ENCODE results near the gene GEMIN7. TPM values are rescaled to one million over a fixed set of nuclear protein-coding genes. Genes with fewer than 3 reads are reported as not detected.

The GEMIN7 gene
- total RNA-seq, 1 donor from 2014 or later, result 33.6 TPM

GRCh38 chr19:45082170-45082569 is 3.1 kb downstream of the GEMIN7 start:
- DNase-seq (ENCODE audit: extremely low read depth, low read depth, low spot score), result no peak

- no peak for DNase-seq (ENCODE audit: extremely low read depth, low read depth, low spot score)
Measured at GRCh38 chr19:45086480-45086879, 7.4 kb downstream of the GEMIN7 start.

GRCh38 chr19:45087531-45087930 is 8.5 kb downstream of the GEMIN7 start:
- no peak for DNase-seq (ENCODE audit: extremely low read depth, low read depth, low spot score)

- no peak for DNase-seq (ENCODE audit: extremely low read depth, low read depth, low spot score)
Measured at GRCh38 chr19:45090034-45090433, 11.0 kb downstream of the GEMIN7 start.

GRCh38 chr19:45090606-45091005 is 11.5 kb downstream of the GEMIN7 start:
- no peak for DNase-seq (ENCODE audit: extremely low read depth, low read depth, low spot score)

GRCh38 chr19:45091031-45091923 is 12.2 kb downstream of the GEMIN7 start:
- DNase-seq (ENCODE audit: extremely low read depth, low read depth, low spot score), result peak; percentile 94

GRCh38 chr19:45092747-45093678 is 14.0 kb downstream of the GEMIN7 start, which contains the start of gene PPP1R37:
Gene PPP1R37 (plus strand): TSS chr19:45093179. CDS start chr19:45093326, 147 bp downstream.
- peak; percentile 91 for DNase-seq (ENCODE audit: extremely low read depth, low read depth, low spot score)

- DNase-seq (ENCODE audit: extremely low read depth, low read depth, low spot score), result no peak
Measured at GRCh38 chr19:45094137-45094536, 15.1 kb downstream of the GEMIN7 start.

GRCh38 chr19:45094707-45095106 is 15.6 kb downstream of the GEMIN7 start:
- DNase-seq (ENCODE audit: extremely low read depth, low read depth, low spot score), result no peak

- DNase-seq (ENCODE audit: extremely low read depth, low read depth, low spot score), result no peak
Measured at GRCh38 chr19:45095496-45096413, 16.7 kb downstream of the GEMIN7 start.

- DNase-seq (ENCODE audit: extremely low read depth, low read depth, low spot score), result no peak
Measured at GRCh38 chr19:45096700-45097099, 17.6 kb downstream of the GEMIN7 start.

GRCh38 chr19:45097450-45097775 is 18.4 kb downstream of the GEMIN7 start:
- no peak for DNase-seq (ENCODE audit: extremely low read depth, low read depth, low spot score)

GRCh38 chr19:45097776-45098520 is 18.9 kb downstream of the GEMIN7 start:
- no peak for DNase-seq (ENCODE audit: extremely low read depth, low read depth, low spot score)

- DNase-seq (ENCODE audit: extremely low read depth, low read depth, low spot score), result no peak
Measured at GRCh38 chr19:45098521-45099466, 19.7 kb downstream of the GEMIN7 start.

- DNase-seq (ENCODE audit: extremely low read depth, low read depth, low spot score), result no peak
Measured at GRCh38 chr19:45099467-45100191, 20.6 kb downstream of the GEMIN7 start.

GRCh38 chr19:45100201-45100600 is 21.1 kb downstream of the GEMIN7 start:
- no peak for DNase-seq (ENCODE audit: extremely low read depth, low read depth, low spot score)

- no peak for DNase-seq (ENCODE audit: extremely low read depth, low read depth, low spot score)
Measured at GRCh38 chr19:45100846-45101252, 21.8 kb downstream of the GEMIN7 start.

GRCh38 chr19:45101806-45102205 is 22.7 kb downstream of the GEMIN7 start:
- DNase-seq (ENCODE audit: extremely low read depth, low read depth, low spot score), result no peak
